Tibial artery (tissue), 4 donors: Measurements from ENCODE around the gene CLECL1.
"Not testable (repeated sequence)": the region's sequence is repeated elsewhere in the genome, so short reads cannot be mapped to it uniquely, and the experiment has no call there.

Experiments
- DNase-seq, 2 donors: peaks; one replicate each; pipeline ENCODE4 v3.0.0-alpha.2; 2019
- H3K27ac ChIP-seq, 2 donors: fragments of 200-600 bp; sonication (generic) in 1 of 2; 1 replicate in 1 of 2; 2 replicates in 1 of 2; pipeline ENCODE4 v1.5.1; 2018 to 2019; ENCODE audit warnings: mild to moderate bottlenecking in 1 of 2
- H3K27me3 ChIP-seq, 2 donors: fragments of 200-600 bp; sonication (generic) in 1 of 2; one replicate each; pipeline versions ENCODE4 v1.5.1 to v1.6.0; 2016 to 2019
- H3K36me3 ChIP-seq, 3 donors: fragments of 200-600 bp; sonication (generic) in 2 of 3; one replicate each; pipeline ENCODE4 v1.5.1; 2016 to 2019; ENCODE audit warnings: mild to moderate bottlenecking in 2 of 3
- H3K4me1 ChIP-seq, 4 donors: fragments of 200-600 bp; sonication (generic) in 2 of 4; 1 replicate in 3 of 4; 2 replicates in 1 of 4; pipeline ENCODE4 v1.5.1; 2016 to 2019
- H3K4me3 ChIP-seq, 2 donors: fragments of 200-600 bp; sonication (generic) in 1 of 2; 1 replicate in 1 of 2; 2 replicates in 1 of 2; pipeline ENCODE4 v1.5.1; 2018 to 2019; ENCODE audit warnings: mild to moderate bottlenecking in 2 of 2
- H3K9me3 ChIP-seq, 3 donors: fragments of 200-600 bp; sonication (generic) in 1 of 3; one replicate each; pipeline ENCODE4 v1.5.1; 2016 to 2019
- intact Hi-C: fragments of 100-400 bp; cut with DNase I; formaldehyde crosslinking; loops from one replicate; pipeline ENCODE4 v1.15.0; 2023; ENCODE audit warnings: low total_unique reads
- TF ChIP-seq, protein P1 (sequence below), 2 experiments: fragments of 200-600 bp in 1 of 2; fragments of 450-650 bp in 1 of 2; IDR thresholded peaks; one replicate each; pipeline ENCODE4 v1.5.1; 2017 to 2019; ENCODE audit warnings: antibody characterized with exemption in 2 of 2, mild to moderate bottlenecking in 1 of 2, moderate library complexity in 1 of 2

Gene CLECL1

DNA sequence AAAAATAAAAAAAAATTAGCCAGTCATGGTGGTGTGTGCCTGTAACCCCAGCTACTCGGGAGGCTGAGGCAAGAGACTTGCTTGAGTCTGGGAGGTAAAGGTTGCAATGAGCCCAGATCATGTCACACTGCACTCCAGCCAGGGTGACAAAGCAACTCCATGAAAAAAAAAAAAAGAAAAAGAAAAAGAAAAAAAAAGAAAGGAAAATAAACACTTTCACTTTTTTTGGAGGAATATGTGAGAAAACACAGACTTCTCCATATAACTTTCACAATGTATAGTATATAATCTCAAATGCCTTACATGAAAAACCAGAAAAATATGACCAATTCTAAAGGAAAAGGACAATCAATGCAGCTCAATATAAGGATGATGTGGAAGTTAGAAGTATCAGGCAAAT, 8.9 kb downstream of the CLECL1 start:
- intact Hi-C loops = no loop called here
- H3K9me3 ChIP-seq = no peaks in the 10 kb centered on the region
- no peaks in the 10 kb centered on the region for H3K36me3 ChIP-seq
- H3K4me3 ChIP-seq = no peak overlapping the region
- no peak for DNase-seq
- H3K27me3 ChIP-seq = no peaks in the 10 kb centered on the region
- TF ChIP-seq, protein P1, sequence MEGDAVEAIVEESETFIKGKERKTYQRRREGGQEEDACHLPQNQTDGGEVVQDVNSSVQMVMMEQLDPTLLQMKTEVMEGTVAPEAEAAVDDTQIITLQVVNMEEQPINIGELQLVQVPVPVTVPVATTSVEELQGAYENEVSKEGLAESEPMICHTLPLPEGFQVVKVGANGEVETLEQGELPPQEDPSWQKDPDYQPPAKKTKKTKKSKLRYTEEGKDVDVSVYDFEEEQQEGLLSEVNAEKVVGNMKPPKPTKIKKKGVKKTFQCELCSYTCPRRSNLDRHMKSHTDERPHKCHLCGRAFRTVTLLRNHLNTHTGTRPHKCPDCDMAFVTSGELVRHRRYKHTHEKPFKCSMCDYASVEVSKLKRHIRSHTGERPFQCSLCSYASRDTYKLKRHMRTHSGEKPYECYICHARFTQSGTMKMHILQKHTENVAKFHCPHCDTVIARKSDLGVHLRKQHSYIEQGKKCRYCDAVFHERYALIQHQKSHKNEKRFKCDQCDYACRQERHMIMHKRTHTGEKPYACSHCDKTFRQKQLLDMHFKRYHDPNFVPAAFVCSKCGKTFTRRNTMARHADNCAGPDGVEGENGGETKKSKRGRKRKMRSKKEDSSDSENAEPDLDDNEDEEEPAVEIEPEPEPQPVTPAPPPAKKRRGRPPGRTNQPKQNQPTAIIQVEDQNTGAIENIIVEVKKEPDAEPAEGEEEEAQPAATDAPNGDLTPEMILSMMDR (IDR thresholded peaks at IDR 0.05) = no peak
- no peak overlapping the region for H3K27ac ChIP-seq
- H3K4me1 ChIP-seq = no peaks in the 10 kb centered on the region

DNA sequence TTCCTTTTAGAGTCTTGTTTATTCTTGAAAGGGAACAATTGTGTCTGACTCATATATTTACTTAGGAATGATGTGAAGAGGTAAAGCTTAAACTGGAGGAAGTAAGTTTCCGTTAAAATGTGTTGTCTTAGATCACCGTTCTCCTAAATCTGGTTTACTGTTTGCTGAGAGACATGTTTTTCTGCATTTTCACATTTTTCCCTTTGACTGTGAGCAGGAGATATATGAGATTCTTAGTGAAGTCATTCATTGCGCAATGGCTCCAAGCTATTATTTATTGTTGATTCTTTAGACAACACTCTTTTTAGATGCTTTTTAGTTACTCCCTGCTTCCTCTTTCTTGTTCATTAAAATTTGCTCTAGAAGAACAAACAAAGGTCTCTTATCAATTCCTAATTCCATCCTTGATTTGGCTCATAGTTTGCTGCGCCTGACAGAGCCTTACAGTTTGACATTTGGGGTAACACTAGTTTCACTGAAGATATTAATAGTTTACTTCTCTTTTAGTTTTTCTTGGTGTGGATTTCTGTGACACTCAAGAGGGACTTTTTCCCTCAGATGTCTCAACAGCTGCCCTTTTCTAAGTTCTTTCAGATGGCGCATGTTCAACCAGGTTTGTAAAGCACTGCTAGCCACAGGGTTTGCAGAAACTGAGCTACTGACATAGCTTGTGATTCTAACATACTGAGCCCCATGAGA, 11.4 kb downstream of the CLECL1 start:
- Histone ChIP-seq H3K9me3 (no peaks in the 10 kb centered on the region), H3K27ac (no peak overlapping the region), H3K4me3 (no peak overlapping the region), H3K4me1 (no peaks in the 10 kb centered on the region), H3K27me3 (no peaks in the 10 kb centered on the region), H3K36me3 (no peaks in the 10 kb centered on the region)
- no peak for DNase-seq
- TF ChIP-seq, protein P1 (IDR thresholded peaks at IDR 0.05) = no peak
- intact Hi-C loops = no loop called here

DNA sequence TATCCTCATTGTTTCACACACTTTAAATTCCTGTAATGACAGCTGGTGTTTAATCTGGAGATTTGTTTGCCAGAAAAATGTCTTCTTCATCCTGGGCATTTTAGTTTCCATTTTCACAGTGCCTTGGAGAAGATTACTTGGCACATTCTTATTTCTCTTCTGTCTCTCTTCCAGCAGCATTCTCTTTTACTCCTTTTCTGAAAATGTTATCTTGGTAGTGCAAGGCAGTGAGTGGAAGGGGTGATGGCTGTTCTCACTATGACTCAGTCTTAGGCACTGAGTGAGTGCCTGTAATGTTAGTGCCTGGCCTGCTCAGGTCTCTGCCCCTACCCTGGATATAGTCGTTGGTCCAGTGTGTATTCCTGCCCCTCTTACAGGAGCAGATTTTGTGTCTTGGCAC, 13.1 kb downstream of the CLECL1 start:
- intact Hi-C loops = no loop called here

DNA sequence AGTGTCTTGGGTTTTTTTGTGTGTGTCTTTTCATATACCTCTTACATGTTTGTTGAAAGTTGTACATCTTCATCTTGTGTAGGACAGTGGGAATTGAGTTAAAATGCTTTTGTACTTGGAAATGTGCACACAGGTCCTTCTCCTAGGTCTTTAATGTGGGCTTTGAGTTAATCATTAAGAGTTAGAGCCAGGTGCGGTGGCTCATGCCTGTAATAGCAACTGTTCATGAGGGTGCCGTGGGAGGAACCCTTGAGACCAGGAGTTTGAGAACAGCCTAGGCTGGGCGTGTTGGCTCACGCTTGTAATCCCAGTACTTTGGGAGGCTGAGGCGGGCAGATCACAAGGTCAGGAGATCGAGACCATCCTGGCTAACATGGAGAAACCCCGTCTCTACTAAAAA, 13.9 kb downstream of the CLECL1 start:
- no peak for DNase-seq
- no peaks in the 10 kb centered on the region for H3K36me3 ChIP-seq
- TF ChIP-seq, protein P1 (IDR thresholded peaks at IDR 0.05) = no peak
- no peak overlapping the region for H3K27ac ChIP-seq
- H3K4me1 ChIP-seq = no peaks in the 10 kb centered on the region
- no peaks in the 10 kb centered on the region for H3K9me3 ChIP-seq
- intact Hi-C loops = no loop called here
- no peaks in the 10 kb centered on the region for H3K27me3 ChIP-seq
- H3K4me3 ChIP-seq = no peak overlapping the region

More for the DNA sequence above, 13.1 kb downstream of the CLECL1 start:
- TF ChIP-seq, protein P1 (IDR thresholded peaks at IDR 0.05) = no peak
- no peaks in the 10 kb centered on the region for H3K36me3 ChIP-seq
- H3K4me3 ChIP-seq = no peak overlapping the region
- H3K9me3 ChIP-seq = no peaks in the 10 kb centered on the region
- H3K4me1 ChIP-seq = no peaks in the 10 kb centered on the region
- no peak for DNase-seq
- no peak overlapping the region for H3K27ac ChIP-seq
- no peaks in the 10 kb centered on the region for H3K27me3 ChIP-seq

DNA sequence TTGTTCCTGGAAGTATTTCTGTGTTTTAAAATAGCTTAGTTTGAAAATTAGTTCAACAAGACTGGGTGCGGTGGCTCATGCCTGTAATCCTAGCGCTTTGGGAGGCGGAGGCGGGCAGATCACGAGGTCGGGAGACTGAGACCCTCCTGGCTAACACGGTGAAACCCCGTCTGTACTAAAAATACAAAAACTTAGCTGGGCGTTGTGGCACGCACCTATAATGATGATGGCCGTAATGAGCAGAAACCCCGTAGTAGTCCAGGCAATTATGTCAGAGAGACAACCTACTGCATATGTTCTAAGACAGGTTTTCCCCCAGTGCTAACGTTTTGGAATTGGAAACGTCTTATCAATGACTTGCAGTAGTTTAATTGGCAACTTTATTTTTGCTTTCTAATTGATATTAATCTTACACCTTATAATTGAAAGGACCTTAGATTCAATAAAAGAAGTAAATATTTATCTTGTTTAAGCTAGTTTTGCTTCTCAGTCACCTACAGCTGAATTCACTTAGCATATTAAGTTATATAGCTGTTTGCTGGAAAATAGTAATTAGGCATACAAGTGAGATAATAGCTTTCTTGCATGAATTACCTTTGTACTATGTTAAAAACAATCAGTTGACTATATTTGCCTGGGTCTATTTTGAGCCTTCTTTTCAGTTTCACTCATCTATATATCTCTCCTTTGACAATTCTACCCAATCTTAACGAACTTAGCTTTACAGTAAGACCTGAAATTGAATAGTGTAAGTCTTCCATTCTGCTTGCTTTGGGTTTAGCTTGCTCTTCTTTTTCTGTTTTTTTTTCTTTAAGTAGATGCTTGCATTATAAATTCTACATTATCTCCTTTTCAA, 15.6 kb downstream of the CLECL1 start:
- DNase-seq = no peak
- Histone ChIP-seq H3K27ac (no peak overlapping the region), H3K36me3 (no peaks in the 10 kb centered on the region), H3K9me3 (no peaks in the 10 kb centered on the region), H3K27me3 (no peaks in the 10 kb centered on the region), H3K4me3 (no peak overlapping the region), H3K4me1 (no peaks in the 10 kb centered on the region)
- TF ChIP-seq, protein P1 (IDR thresholded peaks at IDR 0.05) = no peak
- intact Hi-C loops = no loop called here

DNA sequence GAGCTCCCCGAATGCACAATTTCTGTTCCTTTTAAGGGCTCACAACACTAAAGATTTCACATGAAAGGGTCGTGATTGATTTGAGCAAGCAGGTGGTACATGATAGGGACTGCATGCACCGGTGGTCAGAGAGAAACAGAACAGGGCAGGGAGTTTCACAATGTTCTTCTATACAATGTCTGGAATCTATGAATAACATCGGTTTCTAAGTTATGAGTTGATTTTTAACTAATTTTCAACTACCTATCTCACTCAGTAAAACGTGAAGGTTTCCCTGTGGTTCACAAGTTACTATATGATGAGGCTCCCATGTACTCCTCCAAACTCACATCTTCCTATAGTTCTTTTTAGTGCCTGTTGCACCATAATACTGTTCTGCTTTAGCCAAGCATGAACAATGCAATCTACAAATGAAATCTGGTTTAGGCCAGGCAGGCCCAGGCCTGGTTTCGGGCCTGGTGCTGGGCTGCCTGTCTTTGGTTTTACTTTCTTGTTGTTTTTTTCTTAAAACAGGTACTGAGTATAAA, 19.8 kb downstream of the CLECL1 start:
- not testable (repeated sequence) for H3K9me3 ChIP-seq, H3K4me1 ChIP-seq, H3K36me3 ChIP-seq, DNase-seq, H3K27ac ChIP-seq, H3K27me3 ChIP-seq, H3K4me3 ChIP-seq
- intact Hi-C loops = loop anchor here (5.0 kb wide), 1 partner anchor 1911 kb away; no protein-coding TSS in a partner anchor
